Measurements from ENCODE around the gene DTNBP1. TPM values are rescaled to one million over a fixed set of nuclear protein-coding genes. Genes with fewer than 3 reads are reported as not detected.

DTNBP1 gene
- total and polyA plus RNA-seq, 2 of the 4 experiments (the other 2 are of a cell fraction), result 4.8 to 18.7 TPM

- Histone ChIP-seq H3K9me1 (ENCODE audit: insufficient read depth, low read length) (no peaks in the 10 kb centered on the region), H3K18ac (ENCODE audit: low read depth, low read length) (no peak overlapping the region), H3K4me2 (ENCODE audit: low read depth, low read length) (no peak overlapping the region), H3K9ac (ENCODE audit: low read depth, low read length) (no peak overlapping the region), H3K27me3 (ENCODE audit: control insufficient read depth, insufficient read depth, low read length) (peaks cover 8% of the 10 kb centered on the region; the same call in 1 of the 2 replicates), H3K36me3 (ENCODE audit: control insufficient read depth, insufficient read depth, low read length) (no peaks in the 10 kb centered on the region), H3K27ac (ENCODE audit: insufficient read depth, low read length) (no peak overlapping the region), H3K4ac (ENCODE audit: low read depth, low read length) (no peak overlapping the region), H2AFZ (replicated peaks; ENCODE audit: low read length, poor library complexity) (no peak overlapping the region), H2AK9ac (replicated peaks; ENCODE audit: low read depth, low read length, poor library complexity) (no peak overlapping the region), H2BK20ac (ENCODE audit: low read depth, low read length) (no peak overlapping the region), H3K4me3 (ENCODE audit: insufficient read depth, low read depth, low read length) (no peak overlapping the region), H2BK120ac (ENCODE audit: low read depth, low read length) (no peak overlapping the region), H3K14ac (replicated peaks; ENCODE audit: low read depth, low read length) (no peak overlapping the region), H2BK5ac (ENCODE audit: low read depth, low read length, poor library complexity, severe bottlenecking) (no peak overlapping the region), H4K91ac (ENCODE audit: insufficient read depth, low read depth, low read length) (no peak overlapping the region), H3K56ac (ENCODE audit: extremely low read depth, insufficient read depth, low read length) (no peak overlapping the region), H4K8ac (ENCODE audit: low read depth in 2 of 2, low read length in 2 of 2) (no peak overlapping the region), H3K23ac (ENCODE audit: low read depth, low read length) (no peak overlapping the region), H4K20me1 (ENCODE audit: insufficient read depth, low read length) (no peaks in the 10 kb centered on the region), H2AK5ac (ENCODE audit: low read depth, low read length) (no peak overlapping the region), H3K79me1 (ENCODE audit: low read depth in 1 of 2, low read length in 2 of 2) (no peaks in the 10 kb centered on the region), H2BK15ac (ENCODE audit: low read depth, low read length) (no peak overlapping the region), H3K4me1 (ENCODE audit: control insufficient read depth, insufficient read depth, low read length) (no peaks in the 10 kb centered on the region), H4K5ac (ENCODE audit: low read depth, low read length) (no peak overlapping the region), H3K9me3 (ENCODE audit: control insufficient read depth, insufficient read depth, low read length) (no peaks in the 10 kb centered on the region)
- in situ Hi-C loops (cut with MboI; ENCODE audit: low sequenced_read_pairs) (no loop called here), intact Hi-C loops (cut with micrococcal nuclease) (no loop called here), dilution Hi-C loops (cut with HindIII; ENCODE audit: low sequenced_read_pairs, unreplicated experiment) (no loop called here)
- DNase-seq, result no peak
- TF ChIP-seq USF2 (IDR thresholded peaks at IDR 0.05; ENCODE audit: low read depth, low read length), result no peak
- no peak for TF ChIP-seq CEBPB (IDR thresholded peaks at IDR 0.05; ENCODE audit: low read depth, low read length)
- no peak for TF ChIP-seq CHD1 (IDR thresholded peaks at IDR 0.05; ENCODE audit: low read depth, low read length)
- no peak for ATAC-seq (ENCODE audit: low read depth)
- ChIA-PET CTCF (no interaction called here), POLR2A (ENCODE audit: unreplicated experiment) (no interaction called here)
- WGBS, 2 experiments (ENCODE audit: extremely low coverage in 2 of 2, insufficient read length in 1 of 2), result 0% methylated on average over 1 of the region's 3 CpGs; no CpG with 5 or more reads in 1 of the 2 experiments
- BruUV-seq (replicated peaks), result no TSS peak
Observed at GRCh38 chr6:15705981-15706380, 43.2 kb upstream of the DTNBP1 start.
